Transverse colon (tissue), 3 donors: ENCODE data around the gene RBM19.

ENCODE experiments used
- CTCF ChIP-seq, 5 experiments: fragments of 200-600 bp in 3 of 5; fragments of 450-650 bp in 2 of 5; sonication (generic) in 3 of 5; IDR thresholded peaks; 1 replicate in 2 of 5; 2 replicates in 3 of 5; pipeline ENCODE4 v1.5.1; 2016 to 2017; ENCODE audit warnings: antibody characterized with exemption in 5 of 5, inconsistent platforms in 3 of 5, mild to moderate bottlenecking in 2 of 5, moderate library complexity in 1 of 5
- POLR2A ChIP-seq: fragments of 450-650 bp; IDR thresholded peaks from one replicate; pipeline ENCODE4 v1.6.1; 2016; ENCODE audit warnings: antibody characterized with exemption, mild to moderate bottlenecking, moderate library complexity

DNA sequence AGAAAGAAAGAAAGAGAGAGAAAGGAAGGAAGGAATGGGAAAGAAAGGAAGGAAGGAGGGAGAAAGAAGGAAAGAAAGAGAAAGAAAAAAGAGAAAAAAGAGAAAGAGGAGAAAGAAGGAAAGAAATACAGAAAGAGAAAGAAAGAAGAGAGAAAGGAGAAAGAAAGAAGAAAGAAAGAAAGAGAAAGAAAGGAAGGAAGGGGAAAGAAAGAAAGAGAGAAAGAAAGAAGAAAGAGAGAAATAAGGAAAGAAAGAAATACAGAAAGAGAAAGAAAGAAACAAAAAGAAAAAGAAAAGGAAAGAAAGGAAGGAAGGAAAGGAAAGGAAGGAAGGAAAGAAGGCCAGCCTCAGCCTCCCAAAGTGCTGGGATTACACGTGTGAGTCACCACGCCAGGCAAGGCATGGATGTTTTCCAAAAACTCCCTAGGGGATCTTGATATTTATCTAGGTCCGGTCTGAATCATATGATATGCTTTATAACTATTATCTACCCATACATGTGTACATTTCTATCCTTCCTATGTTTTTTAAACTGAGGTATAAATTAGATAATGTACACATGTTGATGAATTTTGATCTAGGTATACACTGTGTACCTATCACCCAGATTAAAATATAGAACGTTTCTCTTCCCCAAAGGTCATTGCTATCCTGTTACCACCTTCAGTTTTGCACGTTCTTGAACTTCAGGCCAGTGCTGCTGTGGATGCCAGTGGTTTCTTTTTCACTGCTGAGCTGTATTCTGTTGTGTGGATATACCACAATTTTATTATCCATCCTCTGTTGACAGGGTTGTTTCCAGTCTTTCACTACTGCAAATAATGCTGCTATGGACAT, 177.9 kb downstream of the RBM19 start:
- TF ChIP-seq POLR2A: no peak
- no peak for TF ChIP-seq CTCF (IDR thresholded peaks at IDR 0.05)
